GM12874 (cell line): ENCODE results near the gene GRIA4.

Experiments used
- CTCF ChIP-seq: IDR thresholded peaks from 2 replicates; pipeline ENCODE4 v1.5.1; 2011; ENCODE audit warnings: low read depth, mild to moderate bottlenecking, control low read depth, low read length, moderate library complexity; ENCODE audit not compliant: insufficient read depth

GRIA4 gene

GRCh38 chr11:105789579-105790420 lies 179.9 kb downstream of the GRIA4 start:
- no peak for TF ChIP-seq CTCF

GRCh38 chr11:105790840-105791239 lies 181.0 kb downstream of the GRIA4 start:
- TF ChIP-seq CTCF = no peak

- TF ChIP-seq CTCF = no peak
Observed at GRCh38 chr11:105793092-105793491, 183.2 kb downstream of the GRIA4 start.

- no peak for TF ChIP-seq CTCF
Observed at GRCh38 chr11:105799263-105799662, 189.4 kb downstream of the GRIA4 start.

- no peak for TF ChIP-seq CTCF
Observed at GRCh38 chr11:105799728-105800462, 190.0 kb downstream of the GRIA4 start.

GRCh38 chr11:105802390-105802789 lies 192.5 kb downstream of the GRIA4 start:
- no peak for TF ChIP-seq CTCF

GRCh38 chr11:105811242-105811641 lies 201.4 kb downstream of the GRIA4 start:
- TF ChIP-seq CTCF = no peak
